GM19372 (cell line): Measurements from ENCODE around the gene NUDT16L1.

ENCODE experiments used
- ATAC-seq: cut with Tn5 transposase; IDR thresholded peaks from one replicate; pipeline ENCODE4 v1.9.1; 2021; ENCODE audit warnings: mild to moderate bottlenecking, low read depth, moderate library complexity; ENCODE audit not compliant: unreplicated experiment

The NUDT16L1 gene

GRCh38 chr16:4663777-4664465, 29.4 kb upstream of the NUDT16L1 start:
- no peak for ATAC-seq

GRCh38 chr16:4664538-4665418, 28.6 kb upstream of the NUDT16L1 start:
- no peak for ATAC-seq

GRCh38 chr16:4666537-4667202, 26.7 kb upstream of the NUDT16L1 start:
- ATAC-seq: no peak

- no peak for ATAC-seq
These were observed 26.0 kb upstream of the NUDT16L1 start for GRCh38 chr16:4667203-4667963.

- no peak for ATAC-seq
These were observed 24.9 kb upstream of the NUDT16L1 start for GRCh38 chr16:4668313-4668960.

- ATAC-seq: no peak
These were observed 19.8 kb upstream of the NUDT16L1 start for GRCh38 chr16:4673387-4674046.

- ATAC-seq: no peak
These were observed 18.3 kb upstream of the NUDT16L1 start for GRCh38 chr16:4674926-4675530.

- ATAC-seq: no peak
These were observed 17.2 kb upstream of the NUDT16L1 start for GRCh38 chr16:4675864-4676786.

GRCh38 chr16:4676831-4677230, 16.5 kb upstream of the NUDT16L1 start:
- no peak for ATAC-seq

- ATAC-seq: no peak
These were observed 16.0 kb upstream of the NUDT16L1 start for GRCh38 chr16:4677390-4677789.

- ATAC-seq: no peak
These were observed 15.4 kb upstream of the NUDT16L1 start for GRCh38 chr16:4677994-4678393.

GRCh38 chr16:4678596-4678995, 14.8 kb upstream of the NUDT16L1 start:
- no peak for ATAC-seq

- no peak for ATAC-seq
These were observed 14.1 kb upstream of the NUDT16L1 start for GRCh38 chr16:4679156-4679849.

GRCh38 chr16:4679850-4680636, 13.3 kb upstream of the NUDT16L1 start:
- ATAC-seq: no peak

GRCh38 chr16:4680673-4681470, 12.5 kb upstream of the NUDT16L1 start:
- ATAC-seq: no peak
